Mesendoderm (in vitro differentiated cells): ENCODE measurements around the gene STARD4.

Experiments used
- DNase-seq: peaks from one replicate; pipeline ENCODE4 v3.0.0; 2013
- H2AK5ac ChIP-seq: 2 replicates; pipeline ENCODE4 v1.6.1; 2013; ENCODE audit warnings: low read length, inconsistent platforms
- H2BK120ac ChIP-seq: 2 replicates; pipeline ENCODE4 v1.6.1; 2013; ENCODE audit warnings: low read depth, mild to moderate bottlenecking, low read length, moderate library complexity, mixed read lengths
- H2BK15ac ChIP-seq: replicated peaks from 2 replicates; pipeline ENCODE4 v1.6.1; 2013; ENCODE audit warnings: low read depth, mild to moderate bottlenecking, moderate library complexity
- H2BK5ac ChIP-seq: 2 replicates; pipeline ENCODE4 v1.6.1; 2013; ENCODE audit warnings: low read length, inconsistent platforms
- H3K18ac ChIP-seq: 2 replicates; pipeline ENCODE4 v1.6.1; 2013; ENCODE audit warnings: mild to moderate bottlenecking, low read length, mixed read lengths
- H3K23ac ChIP-seq: one replicate; pipeline ENCODE4 v1.6.1; 2013; ENCODE audit warnings: low read length
- H3K27ac ChIP-seq: 2 replicates; pipeline ENCODE4 v1.5.1; 2013; ENCODE audit warnings: low read depth, mild to moderate bottlenecking, inconsistent platforms, low read length, moderate library complexity
- H3K27me3 ChIP-seq: 2 replicates; pipeline ENCODE4 v1.6.1; 2013; ENCODE audit warnings: low read length, control low read depth, mild to moderate bottlenecking, inconsistent platforms; ENCODE audit not compliant: insufficient read depth, poor library complexity
- H3K36me3 ChIP-seq: 2 replicates; pipeline ENCODE4 v1.6.1; 2013; ENCODE audit warnings: low read length, inconsistent platforms; ENCODE audit not compliant: control insufficient read depth, insufficient read depth
- H3K4ac ChIP-seq: one replicate; pipeline ENCODE4 v1.6.1; 2013; ENCODE audit warnings: low read depth, mild to moderate bottlenecking, low read length, moderate library complexity
- H3K4me1 ChIP-seq: 2 replicates; pipeline ENCODE4 v1.6.1; 2013; ENCODE audit warnings: low read depth, low read length, inconsistent platforms; ENCODE audit not compliant: control insufficient read depth
- H3K4me2 ChIP-seq: 2 replicates; pipeline ENCODE4 v1.6.1; 2013; ENCODE audit warnings: low read length
- H3K4me3 ChIP-seq: 2 replicates; pipeline ENCODE4 v1.5.1; 2013; ENCODE audit warnings: mild to moderate bottlenecking, low read length
- H3K56ac ChIP-seq: one replicate; pipeline ENCODE4 v1.6.1; 2013; ENCODE audit warnings: low read length
- H3K79me1 ChIP-seq: 2 replicates; pipeline ENCODE4 v1.6.1; 2013; ENCODE audit warnings: low read length, inconsistent platforms
- H3K79me2 ChIP-seq: 2 replicates; pipeline ENCODE4 v1.6.1; 2013; ENCODE audit warnings: mild to moderate bottlenecking, low read length; ENCODE audit not compliant: control insufficient read depth, insufficient read depth
- H3K9ac ChIP-seq: 2 replicates; pipeline ENCODE4 v1.6.1; 2013; ENCODE audit warnings: low read length, inconsistent platforms
- H4K5ac ChIP-seq: one replicate; pipeline ENCODE4 v1.6.1; 2013; ENCODE audit warnings: low read length
- H4K8ac ChIP-seq: one replicate; pipeline ENCODE4 v1.6.1; 2013; ENCODE audit warnings: low read depth, mild to moderate bottlenecking, control low read depth, low read length, moderate library complexity
- whole genome bisulfite sequencing: extraction: QIAGEN DNeasy Blood & Tissue Kit; methylation state at CpG from one replicate; pipeline ENCODE4 v1.1.7; 2013; ENCODE audit warnings: low lambda C conversion rate, missing lambda C conversion rate; ENCODE audit not compliant: insufficient coverage; ENCODE audit errors: extremely low coverage; 5-methylcytosine and 5-hydroxymethylcytosine counted together

The STARD4 gene

GRCh38 chr5:111453747-111454146 lies 58.6 kb downstream of the STARD4 start:
- Histone ChIP-seq H3K4me3 (no peak overlapping the region), H3K23ac (no peak overlapping the region), H4K5ac (no peak overlapping the region), H3K79me1 (no peaks in the 10 kb centered on the region), H3K36me3 (no peaks in the 10 kb centered on the region), H3K9ac (no peak overlapping the region), H2BK5ac (no peak overlapping the region), H2AK5ac (no peak overlapping the region), H3K79me2 (no peaks in the 10 kb centered on the region), H3K27me3 (no peaks in the 10 kb centered on the region), H4K8ac (no peak overlapping the region), H3K27ac (no peak overlapping the region), H3K56ac (no peak overlapping the region), H2BK120ac (no peak overlapping the region), H2BK15ac (no peak overlapping the region), H3K4me1 (no peaks in the 10 kb centered on the region), H3K18ac (no peak overlapping the region), H3K4ac (no peak overlapping the region), H3K4me2 (no peak overlapping the region)
- no CpG with 5 or more reads among the region's 2 CpGs for WGBS
- DNase-seq: peak; percentile 14

GRCh38 chr5:111453295-111453694 lies 59.0 kb downstream of the STARD4 start:
- DNase-seq: no peak
- H2AK5ac ChIP-seq: no peak overlapping the region
- no peak overlapping the region for H3K4me2 ChIP-seq
- H4K8ac ChIP-seq: no peak overlapping the region
- H3K27me3 ChIP-seq: no peaks in the 10 kb centered on the region
- H3K56ac ChIP-seq: no peak overlapping the region
- H3K79me1 ChIP-seq: no peaks in the 10 kb centered on the region
- H3K27ac ChIP-seq: no peak overlapping the region
- H3K4me1 ChIP-seq: no peaks in the 10 kb centered on the region
- H2BK15ac ChIP-seq: no peak overlapping the region
- H3K23ac ChIP-seq: no peak overlapping the region
- no peak overlapping the region for H3K4ac ChIP-seq
- no peak overlapping the region for H3K9ac ChIP-seq
- no peaks in the 10 kb centered on the region for H3K36me3 ChIP-seq
- H3K79me2 ChIP-seq: no peaks in the 10 kb centered on the region
- no peak overlapping the region for H3K18ac ChIP-seq
- no peak overlapping the region for H4K5ac ChIP-seq
- H2BK120ac ChIP-seq: no peak overlapping the region
- H2BK5ac ChIP-seq: no peak overlapping the region
- no CpG with 5 or more reads among the region's 1 CpG for WGBS
- no peak overlapping the region for H3K4me3 ChIP-seq

GRCh38 chr5:111447822-111448221 lies 64.5 kb downstream of the STARD4 start:
- WGBS: no CpG with 5 or more reads among the region's 2 CpGs
- H3K27ac ChIP-seq: no peak overlapping the region
- no peak overlapping the region for H2BK15ac ChIP-seq

GRCh38 chr5:111447099-111447498 lies 65.2 kb downstream of the STARD4 start:
- Histone ChIP-seq H4K5ac (no peak overlapping the region), H3K27me3 (no peaks in the 10 kb centered on the region), H3K56ac (no peak overlapping the region), H3K79me2 (no peaks in the 10 kb centered on the region), H2AK5ac (no peak overlapping the region), H3K9ac (no peak overlapping the region), H3K4me1 (no peaks in the 10 kb centered on the region), H3K4ac (no peak overlapping the region), H3K4me2 (no peak overlapping the region), H3K18ac (no peak overlapping the region), H2BK15ac (no peak overlapping the region), H3K27ac (no peak overlapping the region), H4K8ac (no peak overlapping the region), H3K4me3 (no peak overlapping the region), H2BK120ac (no peak overlapping the region), H2BK5ac (no peak overlapping the region), H3K79me1 (no peaks in the 10 kb centered on the region), H3K23ac (no peak overlapping the region), H3K36me3 (no peaks in the 10 kb centered on the region)
- DNase-seq: no peak
- no CpG with 5 or more reads among the region's 1 CpG for WGBS

More at GRCh38 chr5:111447822-111448221, 64.5 kb downstream of the STARD4 start:
- Histone ChIP-seq H3K27me3 (no peaks in the 10 kb centered on the region), H2BK120ac (no peak overlapping the region), H2BK5ac (no peak overlapping the region), H3K4me2 (no peak overlapping the region), H3K56ac (no peak overlapping the region), H3K4ac (no peak overlapping the region), H3K18ac (no peak overlapping the region), H3K79me1 (no peaks in the 10 kb centered on the region), H3K9ac (no peak overlapping the region), H3K36me3 (no peaks in the 10 kb centered on the region), H2AK5ac (no peak overlapping the region), H3K23ac (no peak overlapping the region), H3K79me2 (no peaks in the 10 kb centered on the region), H3K4me1 (no peaks in the 10 kb centered on the region), H4K8ac (no peak overlapping the region), H3K4me3 (no peak overlapping the region), H4K5ac (no peak overlapping the region)
- DNase-seq: peak; percentile 74
